Endothelial cell of umbilical vein (primary cell): ENCODE data around the gene COL5A1. TPM values are rescaled to one million over a fixed set of nuclear protein-coding genes. Genes with fewer than 3 reads are reported as not detected.

Experiments
- BruUV-seq: library from RNA; stranded (reverse); fragments of 400-500 nt; replicated peaks from 2 replicates; lab custom pipeline; 2021; lab: Mats Ljungman, UMichigan
- CTCF ChIA-PET: fragments of 300-600, 350-600 bp; sonication (Branson Sonifier 250); formaldehyde crosslinking; loops from one replicate; lab custom pipeline; 2021; ENCODE audit warnings: antibody characterized with exemption, inconsistent platforms; lab: Charles Lee
- POLR2A ChIA-PET: fragments of 300-600, 350-600 bp; sonication (Branson Sonifier 250); formaldehyde crosslinking; loops from one replicate; lab custom pipeline; 2021; ENCODE audit warnings: antibody characterized with exemption, inconsistent platforms; lab: Charles Lee
- DNase-seq: peaks from one replicate; pipeline ENCODE4 v3.0.0-alpha.2; 2011; ENCODE audit warnings: low read depth, low spot score
- FAIRE-seq: peaks from 2 replicates; lab custom pipeline; 2011; peaks lifted over from hg19 to GRCh38; lab: Jason Lieb, UNC
- H2AFZ ChIP-seq: 2 replicates; pipeline ENCODE4 v1.6.0; 2012; ENCODE audit warnings: low read depth, low read length, control low read depth, inconsistent platforms
- H3K27ac ChIP-seq: 2 replicates; pipeline ENCODE4 v1.5.1; 2011; ENCODE audit warnings: low read depth, mild to moderate bottlenecking, control low read depth, low read length, moderate library complexity; ENCODE audit not compliant: insufficient read depth
- H3K27me3 ChIP-seq, 2 experiments: 2 replicates each; pipeline versions ENCODE4 v1.6.0 to v1.6.1; 2011; ENCODE audit warnings: low read length in 2 of 2, mixed read lengths in 1 of 2; ENCODE audit not compliant: control insufficient read depth in 2 of 2, insufficient read depth in 2 of 2
- H3K36me3 ChIP-seq, 2 experiments: 2 replicates in 1 of 2; 3 replicates in 1 of 2; pipeline ENCODE4 v1.5.1; 2011; ENCODE audit warnings: low read length in 2 of 2, mild to moderate bottlenecking in 1 of 2, moderate library complexity in 1 of 2; ENCODE audit not compliant: control insufficient read depth in 2 of 2, insufficient read depth in 2 of 2; ENCODE audit errors: extremely low read depth in 1 of 2
- H3K4me1 ChIP-seq: 3 replicates; pipeline ENCODE4 v1.5.1; 2011; ENCODE audit warnings: mild to moderate bottlenecking, low read length; ENCODE audit not compliant: control insufficient read depth, insufficient read depth; ENCODE audit errors: extremely low read depth
- H3K4me2 ChIP-seq: 2 replicates; pipeline ENCODE4 v1.6.1; 2011; ENCODE audit warnings: low read length, control low read depth, mixed read lengths; ENCODE audit not compliant: insufficient read depth
- H3K4me3 ChIP-seq, 3 experiments: fragments of 200-600 bp in 1 of 3; sonication (generic), shearing (Covaris generic) in 1 of 3; replicated peaks in 1 of 3; 2 replicates each; pipeline ENCODE4 v1.5.1; 2011 to 2016; ENCODE audit warnings: control low read depth in 3 of 3, low read length in 3 of 3, mild to moderate bottlenecking in 2 of 3, inconsistent platforms in 1 of 3, low read depth in 1 of 3, moderate library complexity in 1 of 3; ENCODE audit not compliant: insufficient read depth in 1 of 3
- H3K79me2 ChIP-seq: 2 replicates; pipeline ENCODE4 v1.6.0; 2012; ENCODE audit warnings: low read length, inconsistent platforms; ENCODE audit not compliant: control insufficient read depth, insufficient read depth
- H3K9ac ChIP-seq: replicated peaks from 2 replicates; pipeline ENCODE3; 2011; ENCODE audit warnings: low read length, control low read depth; ENCODE audit not compliant: insufficient read depth; ENCODE audit errors: extremely low read depth
- H3K9me1 ChIP-seq: replicated peaks from 3 replicates; pipeline ENCODE4 v1.6.0; 2011; ENCODE audit warnings: mild to moderate bottlenecking, low read length; ENCODE audit not compliant: control insufficient read depth, insufficient read depth; ENCODE audit errors: extremely low read depth
- H3K9me3 ChIP-seq: replicated peaks from 2 replicates; pipeline ENCODE4 v1.5.1; 2012; ENCODE audit warnings: low read length, inconsistent platforms; ENCODE audit not compliant: control insufficient read depth, insufficient read depth
- H4K20me1 ChIP-seq: replicated peaks from 2 replicates; pipeline ENCODE3; 2011; ENCODE audit warnings: mild to moderate bottlenecking, low read length; ENCODE audit not compliant: control insufficient read depth, insufficient read depth; ENCODE audit errors: extremely low read depth
- EZH2 ChIP-seq: IDR thresholded peaks from 2 replicates; pipeline ENCODE4 v1.6.1; 2012; ENCODE audit warnings: borderline replicate concordance, low read depth, mild to moderate bottlenecking, moderate library complexity, low read length, inconsistent platforms; ENCODE audit not compliant: severe bottlenecking
- FOS ChIP-seq: IDR thresholded peaks from 2 replicates; pipeline ENCODE4 v1.6.1; 2011; ENCODE audit warnings: mild to moderate bottlenecking, low read length, moderate library complexity, borderline replicate concordance; ENCODE audit not compliant: insufficient read depth
- GATA2 ChIP-seq: IDR thresholded peaks from 2 replicates; pipeline ENCODE4 v1.7.0; 2011; ENCODE audit warnings: low read depth, mild to moderate bottlenecking, moderate library complexity, mixed read lengths, low read length; ENCODE audit not compliant: insufficient read length, insufficient read depth
- JUN ChIP-seq: IDR thresholded peaks from 2 replicates; pipeline ENCODE4 v1.6.1; 2011; ENCODE audit warnings: borderline replicate concordance, low read depth; ENCODE audit not compliant: insufficient read length, insufficient read depth
- MYC ChIP-seq: IDR thresholded peaks from one replicate; pipeline ENCODE4 v1.6.1; 2011; ENCODE audit warnings: mild to moderate bottlenecking, low read depth, low read length
- POLR2A ChIP-seq: IDR thresholded peaks from 2 replicates; pipeline ENCODE4 v1.6.1; 2012; ENCODE audit warnings: low read depth, mild to moderate bottlenecking, control low read depth, low read length
- POLR2AphosphoS5 ChIP-seq: IDR thresholded peaks from 2 replicates; pipeline ENCODE4 v1.6.1; 2012; ENCODE audit warnings: low read depth, mild to moderate bottlenecking, control low read depth, low read length, moderate library complexity; ENCODE audit not compliant: insufficient read depth
- dilution Hi-C: fragments of 300-500 bp; cut with MboI; formaldehyde crosslinking; loops from one replicate; pipeline ENCODE4 v1.15.0; 2019; ENCODE audit warnings: low sequenced_read_pairs; ENCODE audit not compliant: extremely low pct_ligation_motif_present
- intact Hi-C: fragments of 100-400 bp; cut with micrococcal nuclease; formaldehyde crosslinking; loops from one replicate; pipeline ENCODE4 v1.10.0; 2022
- polyA plus RNA-seq, 4 experiments: library from polyadenylated mRNA; depleted of rRNA in 3 of 4; stranded (reverse) in 3 of 4; unstranded in 1 of 4; fragments of >200 nt; gene quantifications; 2 replicates each; pipeline versions ENCODE4 v1.2.1 to v1.2.3, GENCODE V29; 2011 to 2012; ENCODE audit warnings: missing spikeins in 1 of 4
- total RNA-seq: library from RNA; stranded (reverse); gene quantifications from 2 replicates; pipeline ENCODE4 v1.2.3, GENCODE V29; 2021
- TF ChIP-seq, protein P1 (sequence below), 2 donors: IDR thresholded peaks; 1 replicate in 1 of 2; 2 replicates in 1 of 2; pipeline ENCODE4 v1.5.1; 2011; ENCODE audit warnings: low read length in 2 of 2, mild to moderate bottlenecking in 2 of 2, moderate library complexity in 2 of 2, control low read depth in 1 of 2, inconsistent platforms in 1 of 2, low read depth in 1 of 2; ENCODE audit not compliant: insufficient read depth in 1 of 2; ENCODE audit errors: extremely low read depth in 1 of 2
- TF ChIP-seq, protein P2 (sequence below): IDR thresholded peaks from 2 replicates; pipeline ENCODE4 v1.6.1; 2011; ENCODE audit not compliant: insufficient read depth, insufficient read length

COL5A1 gene
- total and polyA plus RNA-seq, 2 donors (not counting 3 experiments of a cell fraction or from before 2014, with no cell fraction given) = 97.4 to 175 TPM

DNA sequence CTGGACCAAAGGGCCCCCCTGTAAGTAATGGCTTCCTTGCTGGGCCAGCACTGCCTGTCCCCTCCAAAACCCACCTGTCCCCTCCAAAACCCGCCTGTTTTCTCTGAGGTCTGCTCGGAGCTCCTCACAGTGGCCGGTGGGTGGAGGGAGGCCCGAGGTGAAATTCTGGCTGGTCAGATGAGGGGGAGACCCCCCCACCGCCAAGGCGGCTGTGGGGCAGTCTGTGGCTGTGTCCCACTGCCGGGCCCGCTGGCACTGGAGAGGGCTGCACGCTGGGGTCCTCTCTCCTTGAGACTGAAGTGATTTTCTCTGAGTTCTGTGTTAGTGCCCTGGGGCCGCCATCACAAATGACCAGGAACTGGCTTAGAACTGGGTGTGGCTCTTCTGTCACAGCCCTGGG lies 155.3 kb downstream of the COL5A1 start:
- TF ChIP-seq EZH2 (no peak), MYC (no peak), POLR2A (no peak)
- no TSS peak for BruUV-seq
- dilution Hi-C loops = no loop called here

DNA sequence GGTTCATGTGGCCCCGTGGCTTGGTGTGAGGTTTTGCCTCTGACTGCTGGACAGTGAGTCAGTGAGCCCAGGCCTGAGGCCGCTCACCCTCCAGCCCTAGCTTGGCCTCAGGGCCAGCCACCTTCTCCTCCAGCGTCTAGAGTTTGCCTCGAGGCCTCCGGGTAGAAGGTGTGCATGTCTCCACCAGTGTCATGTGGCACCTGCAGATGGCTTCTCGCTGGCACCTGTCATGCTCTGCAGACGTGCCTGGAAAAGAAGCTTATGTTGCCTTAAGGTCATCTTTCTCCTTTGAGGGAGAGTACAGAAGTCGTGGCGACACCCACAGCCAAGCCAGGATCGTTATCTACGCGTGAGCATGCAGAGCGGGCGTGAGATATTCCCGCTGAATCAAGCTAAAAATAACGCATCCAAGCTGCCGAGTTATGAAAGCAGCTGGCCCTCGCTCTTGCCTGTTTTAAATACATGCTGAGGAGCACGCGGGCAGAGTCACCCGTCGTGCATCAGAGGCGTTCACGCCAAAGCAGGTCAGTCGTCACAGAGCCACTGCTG lies 159.3 kb downstream of the COL5A1 start:
- H3K4me3 ChIP-seq = no peak overlapping the region
- no TSS peak for BruUV-seq
- ChIA-PET POLR2A (no interaction called here), CTCF (no interaction called here)
- no peaks in the 10 kb centered on the region for H3K27me3 ChIP-seq
- no peaks in the 10 kb centered on the region for H3K4me1 ChIP-seq
- TF ChIP-seq EZH2 (no peak), JUN (no peak), GATA2 (no peak), MYC (no peak), POLR2A (no peak), FOS (no peak), POLR2AphosphoS5 (no peak)
- TF ChIP-seq, protein P1, sequence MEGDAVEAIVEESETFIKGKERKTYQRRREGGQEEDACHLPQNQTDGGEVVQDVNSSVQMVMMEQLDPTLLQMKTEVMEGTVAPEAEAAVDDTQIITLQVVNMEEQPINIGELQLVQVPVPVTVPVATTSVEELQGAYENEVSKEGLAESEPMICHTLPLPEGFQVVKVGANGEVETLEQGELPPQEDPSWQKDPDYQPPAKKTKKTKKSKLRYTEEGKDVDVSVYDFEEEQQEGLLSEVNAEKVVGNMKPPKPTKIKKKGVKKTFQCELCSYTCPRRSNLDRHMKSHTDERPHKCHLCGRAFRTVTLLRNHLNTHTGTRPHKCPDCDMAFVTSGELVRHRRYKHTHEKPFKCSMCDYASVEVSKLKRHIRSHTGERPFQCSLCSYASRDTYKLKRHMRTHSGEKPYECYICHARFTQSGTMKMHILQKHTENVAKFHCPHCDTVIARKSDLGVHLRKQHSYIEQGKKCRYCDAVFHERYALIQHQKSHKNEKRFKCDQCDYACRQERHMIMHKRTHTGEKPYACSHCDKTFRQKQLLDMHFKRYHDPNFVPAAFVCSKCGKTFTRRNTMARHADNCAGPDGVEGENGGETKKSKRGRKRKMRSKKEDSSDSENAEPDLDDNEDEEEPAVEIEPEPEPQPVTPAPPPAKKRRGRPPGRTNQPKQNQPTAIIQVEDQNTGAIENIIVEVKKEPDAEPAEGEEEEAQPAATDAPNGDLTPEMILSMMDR (IDR thresholded peaks at IDR 0.05; ENCODE audit: extremely low read depth in 1 of 2, insufficient read depth in 1 of 2, low read depth in 1 of 2, low read length in 2 of 2) = no peak
- TF ChIP-seq, protein P2, sequence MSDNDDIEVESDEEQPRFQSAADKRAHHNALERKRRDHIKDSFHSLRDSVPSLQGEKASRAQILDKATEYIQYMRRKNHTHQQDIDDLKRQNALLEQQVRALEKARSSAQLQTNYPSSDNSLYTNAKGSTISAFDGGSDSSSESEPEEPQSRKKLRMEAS = no peak
- H3K9ac ChIP-seq = no peak overlapping the region
- H3K27ac ChIP-seq = no peak overlapping the region
- peaks cover 5 to 17% of the 10 kb centered on the region in 2 experiments for H3K36me3 ChIP-seq
- FAIRE-seq = no peak
- H2AFZ ChIP-seq = no peak overlapping the region
- H3K9me3 ChIP-seq = no peaks in the 10 kb centered on the region
- H4K20me1 ChIP-seq = no peaks in the 10 kb centered on the region
- H3K4me2 ChIP-seq = no peak overlapping the region
- H3K79me2 ChIP-seq = no peaks in the 10 kb centered on the region
- dilution Hi-C loops (no loop called here), intact Hi-C loops (no loop called here)
- DNase-seq = no peak
- no peaks in the 10 kb centered on the region for H3K9me1 ChIP-seq

More for the DNA sequence above, 155.3 kb downstream of the COL5A1 start:
- intact Hi-C loops = no loop called here
- Histone ChIP-seq H2AFZ (no peak overlapping the region), H3K9me1 (no peaks in the 10 kb centered on the region), H4K20me1 (no peaks in the 10 kb centered on the region), H3K79me2 (no peaks in the 10 kb centered on the region), H3K27ac (no peak overlapping the region), H3K27me3 (no peaks in the 10 kb centered on the region), H3K4me2 (no peak overlapping the region), H3K4me3 (no peak overlapping the region), H3K9me3 (no peaks in the 10 kb centered on the region), H3K36me3 (peaks cover 5 to 21% of the 10 kb centered on the region in 2 experiments), H3K4me1 (no peaks in the 10 kb centered on the region), H3K9ac (no peak overlapping the region)
- ChIA-PET POLR2A (no interaction called here), CTCF (no interaction called here)
- DNase-seq (no peak), FAIRE-seq (no peak)
